ENCODE measurements around the gene UNC13A.
A peak's percentile ranks its signal among the peaks of the same experiment; 100 is the strongest.
"Not testable (repeated sequence)": the region's sequence is repeated elsewhere in the genome, so short reads cannot be mapped to it uniquely, and the experiment has no call there.

Gene UNC13A

DNA sequence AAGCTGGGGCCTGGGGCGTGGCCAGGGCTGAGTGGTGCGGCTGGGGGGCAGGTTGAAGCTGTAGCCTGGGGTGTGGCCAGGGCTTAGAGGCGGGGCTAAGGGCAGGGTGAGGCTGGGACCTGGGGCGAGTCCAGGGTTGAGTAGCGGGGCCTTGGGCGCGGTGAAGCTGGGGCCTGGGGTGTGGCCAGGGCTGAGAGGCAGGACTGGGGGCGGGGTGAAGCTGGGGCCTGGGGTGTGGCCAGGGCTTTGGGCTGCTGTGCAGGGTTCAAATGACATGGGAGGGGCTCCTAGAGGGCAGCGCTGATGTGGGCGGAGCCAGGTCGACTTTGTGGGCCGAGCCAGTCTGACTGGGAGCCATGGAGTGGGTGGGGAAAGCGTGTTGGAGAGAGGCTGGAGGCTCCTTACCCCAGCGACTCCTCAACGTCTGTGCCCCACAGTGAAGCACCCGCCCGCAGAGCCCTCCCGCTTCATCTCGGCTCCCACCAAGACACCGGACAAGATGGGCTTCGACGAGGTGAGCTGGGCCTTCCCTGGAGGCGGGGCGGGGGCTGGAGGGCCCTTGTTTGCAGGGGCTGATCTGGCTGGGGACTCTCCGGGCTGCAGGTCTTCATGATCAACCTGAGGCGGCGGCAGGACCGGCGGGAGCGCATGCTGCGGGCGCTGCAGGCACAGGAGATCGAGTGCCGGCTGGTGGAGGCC lies 111.2 kb downstream of the UNC13A start:
- TF ChIP-seq, protein P1, sequence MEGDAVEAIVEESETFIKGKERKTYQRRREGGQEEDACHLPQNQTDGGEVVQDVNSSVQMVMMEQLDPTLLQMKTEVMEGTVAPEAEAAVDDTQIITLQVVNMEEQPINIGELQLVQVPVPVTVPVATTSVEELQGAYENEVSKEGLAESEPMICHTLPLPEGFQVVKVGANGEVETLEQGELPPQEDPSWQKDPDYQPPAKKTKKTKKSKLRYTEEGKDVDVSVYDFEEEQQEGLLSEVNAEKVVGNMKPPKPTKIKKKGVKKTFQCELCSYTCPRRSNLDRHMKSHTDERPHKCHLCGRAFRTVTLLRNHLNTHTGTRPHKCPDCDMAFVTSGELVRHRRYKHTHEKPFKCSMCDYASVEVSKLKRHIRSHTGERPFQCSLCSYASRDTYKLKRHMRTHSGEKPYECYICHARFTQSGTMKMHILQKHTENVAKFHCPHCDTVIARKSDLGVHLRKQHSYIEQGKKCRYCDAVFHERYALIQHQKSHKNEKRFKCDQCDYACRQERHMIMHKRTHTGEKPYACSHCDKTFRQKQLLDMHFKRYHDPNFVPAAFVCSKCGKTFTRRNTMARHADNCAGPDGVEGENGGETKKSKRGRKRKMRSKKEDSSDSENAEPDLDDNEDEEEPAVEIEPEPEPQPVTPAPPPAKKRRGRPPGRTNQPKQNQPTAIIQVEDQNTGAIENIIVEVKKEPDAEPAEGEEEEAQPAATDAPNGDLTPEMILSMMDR (IDR thresholded peaks at IDR 0.05; ENCODE audit: low read depth, low read length) = no peak
- Histone ChIP-seq H3K4me3 (ENCODE audit: low read depth, low read length) (no peak overlapping the region), H3K9me3 (ENCODE audit: severe bottlenecking) (no peaks in the 10 kb centered on the region), H3K36me3 (peaks cover 75% of the 10 kb centered on the region), H3K27ac (no peak overlapping the region), H3K27me3 (ENCODE audit: insufficient read depth, low read depth, severe bottlenecking) (no peaks in the 10 kb centered on the region)
- DNase-seq = peak; percentile 47

GRCh38 chr19:17575871-17576757 lies 112.0 kb downstream of the UNC13A start:
- TF ChIP-seq, protein P1 (IDR thresholded peaks at IDR 0.05; ENCODE audit: low read depth, low read length) = no peak
- H3K36me3 ChIP-seq = peaks cover 76% of the 10 kb centered on the region
- no peaks in the 10 kb centered on the region for H3K9me3 ChIP-seq (ENCODE audit: severe bottlenecking)
- no peak overlapping the region for H3K27ac ChIP-seq
- peak; percentile 33 for DNase-seq
- no peaks in the 10 kb centered on the region for H3K27me3 ChIP-seq (ENCODE audit: insufficient read depth, low read depth, severe bottlenecking)
- no peak overlapping the region for H3K4me3 ChIP-seq (ENCODE audit: low read depth, low read length)

DNA sequence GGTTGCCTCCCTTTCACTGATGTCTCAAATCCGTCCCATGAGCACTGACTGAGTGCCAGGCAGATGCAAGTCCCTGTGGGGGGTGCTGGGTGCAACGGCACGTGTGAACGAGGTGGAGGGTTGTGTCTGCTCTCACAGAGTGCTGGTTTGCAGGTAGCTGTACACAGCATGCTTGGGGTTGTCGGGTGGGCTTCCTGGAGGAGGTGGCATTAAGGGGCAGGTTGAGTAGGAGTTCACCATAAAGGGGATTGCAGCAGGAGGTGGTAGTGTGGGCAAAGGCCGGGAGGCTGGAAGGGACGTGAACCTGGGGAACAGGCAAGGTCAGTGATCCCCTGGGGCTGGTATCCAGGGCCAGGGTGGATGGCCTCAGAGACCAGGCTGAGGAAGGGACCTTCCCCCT lies 115.5 kb downstream of the UNC13A start:
- DNase-seq = no peak
- H3K9me3 ChIP-seq (ENCODE audit: severe bottlenecking) = no peaks in the 10 kb centered on the region
- H3K4me3 ChIP-seq (ENCODE audit: low read depth, low read length) = no peak overlapping the region
- H3K27me3 ChIP-seq (ENCODE audit: insufficient read depth, low read depth, severe bottlenecking) = no peaks in the 10 kb centered on the region
- H3K27ac ChIP-seq = no peak overlapping the region
- TF ChIP-seq, protein P1 (IDR thresholded peaks at IDR 0.05; ENCODE audit: low read depth, low read length) = no peak
- peaks cover 80% of the 10 kb centered on the region for H3K36me3 ChIP-seq

DNA sequence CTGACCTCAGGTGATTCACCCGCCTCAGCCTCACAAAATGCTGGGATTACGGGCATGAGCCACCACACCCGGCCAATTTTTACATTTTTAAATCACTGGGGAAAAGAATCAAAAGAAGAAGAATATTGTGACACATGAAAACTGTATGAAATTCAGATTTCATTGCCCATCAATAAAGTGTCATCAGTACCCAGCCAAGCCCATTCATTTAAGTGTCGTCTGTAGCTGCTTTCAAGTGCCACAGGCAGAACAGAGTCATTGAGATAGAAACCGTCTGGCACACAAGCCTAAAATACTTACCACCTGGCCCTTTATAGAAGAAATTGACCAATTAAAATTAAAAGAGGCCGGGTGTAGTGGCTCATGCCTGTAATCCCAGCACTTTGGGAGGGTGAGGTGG lies 117.4 kb downstream of the UNC13A start:
- H3K27ac ChIP-seq = no peak overlapping the region
- H3K27me3 ChIP-seq (ENCODE audit: insufficient read depth, low read depth, severe bottlenecking) = no peaks in the 10 kb centered on the region
- no peak overlapping the region for H3K4me3 ChIP-seq (ENCODE audit: low read depth, low read length)
- H3K9me3 ChIP-seq (ENCODE audit: severe bottlenecking) = no peaks in the 10 kb centered on the region
- no peak for DNase-seq
- TF ChIP-seq, protein P1 (IDR thresholded peaks at IDR 0.05; ENCODE audit: low read depth, low read length) = no peak
- peaks cover 88% of the 10 kb centered on the region for H3K36me3 ChIP-seq

DNA sequence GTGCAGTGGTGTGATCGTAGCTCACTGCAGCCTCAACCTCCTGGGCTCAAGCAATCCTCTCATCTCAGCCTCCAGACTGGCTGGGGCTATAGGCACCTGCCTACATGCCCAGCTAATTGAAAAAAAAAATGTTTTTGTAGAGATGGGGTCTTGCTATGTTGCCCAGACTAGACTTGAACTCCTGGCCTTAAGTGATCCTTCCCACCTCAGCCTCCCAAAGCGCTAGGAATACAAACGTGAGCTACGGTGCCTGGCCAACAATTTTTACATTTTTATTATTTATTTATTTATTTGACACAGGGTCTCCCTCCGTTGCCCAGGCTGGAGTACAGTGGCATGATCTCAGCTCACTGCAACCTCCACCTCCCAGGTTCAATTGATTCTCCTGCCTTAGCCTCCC lies 117.9 kb downstream of the UNC13A start:
- not testable (repeated sequence) for H3K4me3 ChIP-seq (ENCODE audit: low read depth, low read length); H3K27me3 ChIP-seq (ENCODE audit: insufficient read depth, low read depth, severe bottlenecking); H3K27ac ChIP-seq; DNase-seq; H3K9me3 ChIP-seq (ENCODE audit: severe bottlenecking)
- peaks cover 88% of the 10 kb centered on the region for H3K36me3 ChIP-seq

- Histone ChIP-seq H3K27ac (no peak overlapping the region), H3K27me3 (ENCODE audit: insufficient read depth, low read depth, severe bottlenecking) (no peaks in the 10 kb centered on the region), H3K9me3 (ENCODE audit: severe bottlenecking) (no peaks in the 10 kb centered on the region), H3K4me3 (ENCODE audit: low read depth, low read length) (no peak overlapping the region), H3K36me3 (peaks cover 83% of the 10 kb centered on the region)
- DNase-seq = no peak
- TF ChIP-seq, protein P1 (IDR thresholded peaks at IDR 0.05; ENCODE audit: low read depth, low read length) = no peak
Measured at GRCh38 chr19:17567940-17568339, 120.2 kb downstream of the UNC13A start.

Data from WERI-Rb-1 (cell line).